Globus pallidus (tissue), 1 donor: Measurements from ENCODE around the gene TP53BP2.
"Not testable (repeated sequence)": the region's sequence is repeated elsewhere in the genome, so short reads cannot be mapped to it uniquely, and the experiment has no call there.

Experiments
- DNase-seq: peaks from one replicate; pipeline ENCODE4 v3.0.0-alpha.2; 2015; ENCODE audit warnings: low spot score

The TP53BP2 gene, protein sequence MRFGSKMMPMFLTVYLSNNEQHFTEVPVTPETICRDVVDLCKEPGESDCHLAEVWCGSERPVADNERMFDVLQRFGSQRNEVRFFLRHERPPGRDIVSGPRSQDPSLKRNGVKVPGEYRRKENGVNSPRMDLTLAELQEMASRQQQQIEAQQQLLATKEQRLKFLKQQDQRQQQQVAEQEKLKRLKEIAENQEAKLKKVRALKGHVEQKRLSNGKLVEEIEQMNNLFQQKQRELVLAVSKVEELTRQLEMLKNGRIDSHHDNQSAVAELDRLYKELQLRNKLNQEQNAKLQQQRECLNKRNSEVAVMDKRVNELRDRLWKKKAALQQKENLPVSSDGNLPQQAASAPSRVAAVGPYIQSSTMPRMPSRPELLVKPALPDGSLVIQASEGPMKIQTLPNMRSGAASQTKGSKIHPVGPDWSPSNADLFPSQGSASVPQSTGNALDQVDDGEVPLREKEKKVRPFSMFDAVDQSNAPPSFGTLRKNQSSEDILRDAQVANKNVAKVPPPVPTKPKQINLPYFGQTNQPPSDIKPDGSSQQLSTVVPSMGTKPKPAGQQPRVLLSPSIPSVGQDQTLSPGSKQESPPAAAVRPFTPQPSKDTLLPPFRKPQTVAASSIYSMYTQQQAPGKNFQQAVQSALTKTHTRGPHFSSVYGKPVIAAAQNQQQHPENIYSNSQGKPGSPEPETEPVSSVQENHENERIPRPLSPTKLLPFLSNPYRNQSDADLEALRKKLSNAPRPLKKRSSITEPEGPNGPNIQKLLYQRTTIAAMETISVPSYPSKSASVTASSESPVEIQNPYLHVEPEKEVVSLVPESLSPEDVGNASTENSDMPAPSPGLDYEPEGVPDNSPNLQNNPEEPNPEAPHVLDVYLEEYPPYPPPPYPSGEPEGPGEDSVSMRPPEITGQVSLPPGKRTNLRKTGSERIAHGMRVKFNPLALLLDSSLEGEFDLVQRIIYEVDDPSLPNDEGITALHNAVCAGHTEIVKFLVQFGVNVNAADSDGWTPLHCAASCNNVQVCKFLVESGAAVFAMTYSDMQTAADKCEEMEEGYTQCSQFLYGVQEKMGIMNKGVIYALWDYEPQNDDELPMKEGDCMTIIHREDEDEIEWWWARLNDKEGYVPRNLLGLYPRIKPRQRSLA

DNA sequence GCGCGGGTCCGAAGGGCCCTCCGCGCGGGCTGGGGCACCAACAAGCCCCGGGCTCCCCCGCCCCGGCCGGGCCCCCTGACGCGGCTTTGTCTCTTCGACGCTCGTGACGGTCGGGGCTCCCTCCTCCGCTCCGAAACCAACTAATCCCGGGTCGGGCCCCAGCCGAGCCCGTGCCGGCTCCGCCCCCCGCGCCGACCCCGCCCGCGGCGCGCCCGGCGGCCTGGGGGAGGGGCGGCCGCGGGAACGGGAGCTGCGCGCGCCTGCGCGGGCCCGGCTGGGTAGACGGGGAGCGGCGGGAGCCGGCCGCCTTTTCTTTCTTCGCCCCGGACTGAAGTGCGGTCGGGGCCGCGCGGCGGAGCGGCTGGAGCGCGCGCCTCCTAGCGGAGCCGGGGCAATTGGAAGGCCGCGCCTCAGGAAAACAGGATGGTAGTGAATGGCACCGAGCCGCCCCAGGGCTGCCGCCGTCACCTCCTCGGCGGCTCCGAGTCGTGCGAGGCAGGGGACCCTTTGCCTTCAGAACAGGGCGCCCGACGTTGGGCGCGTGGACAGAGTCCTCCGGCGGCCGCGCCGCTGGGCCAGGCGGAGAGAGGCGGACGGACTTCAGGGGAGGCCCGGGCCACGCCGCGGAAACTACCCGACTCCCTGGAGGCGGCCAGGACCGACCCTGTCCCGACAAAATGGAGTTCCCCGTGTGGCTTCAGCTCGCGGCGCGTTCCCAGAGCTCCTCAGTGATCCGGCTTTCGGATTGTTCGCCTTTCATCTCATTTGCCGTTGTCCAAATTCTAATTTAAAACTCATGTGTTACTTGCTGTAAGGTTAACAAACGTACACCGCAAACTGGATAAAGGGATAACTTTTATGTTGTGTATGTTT lies at the start of gene TP53BP2:
TSS of gene TP53BP2 (minus strand) at position 138 of the 873 bp plus-strand sequence. CDS start 267 bp downstream, outside the sequence.
- DNase-seq = peak; percentile 90

DNA sequence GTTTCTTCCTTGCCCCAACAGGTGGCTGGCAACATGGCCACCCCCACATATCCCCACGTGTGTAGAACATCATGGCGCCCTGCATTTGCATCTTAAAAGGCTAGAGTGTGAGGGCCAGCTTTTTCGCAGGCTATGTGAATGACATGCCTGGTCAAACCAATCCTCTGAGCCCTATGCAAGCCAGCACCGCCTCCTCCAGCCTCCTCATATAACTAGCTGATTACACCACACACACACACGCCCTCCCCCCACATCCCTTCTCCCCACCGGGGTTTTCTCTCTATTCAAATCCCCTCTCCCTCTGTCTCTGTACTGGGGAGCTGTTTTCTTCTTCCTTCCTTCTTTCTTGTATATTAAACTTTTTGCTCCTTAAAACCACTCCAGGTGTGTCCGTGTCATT lies 44.7 kb upstream of the TP53BP2 start:
- not testable (repeated sequence) for DNase-seq

DNA sequence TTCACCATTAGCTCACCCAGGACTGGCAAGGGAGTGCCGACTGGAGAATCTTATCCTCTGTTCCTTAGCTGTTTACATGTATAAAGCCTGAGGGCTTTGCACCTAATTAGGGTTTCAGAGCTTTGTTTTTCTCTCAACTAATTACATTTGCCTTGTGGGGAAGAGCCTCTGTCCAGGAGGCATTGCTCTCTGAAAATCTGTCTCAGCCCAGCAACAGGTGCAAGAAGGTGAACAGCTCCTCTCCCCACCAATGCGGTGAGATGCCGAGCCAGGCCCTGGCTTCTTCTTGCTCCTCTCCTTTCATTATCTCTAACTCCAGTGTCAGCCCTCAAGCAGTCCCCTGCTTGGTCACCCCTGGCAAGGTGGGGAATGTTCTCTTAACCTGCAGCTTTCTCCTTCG lies 43.6 kb upstream of the TP53BP2 start:
- not testable (repeated sequence) for DNase-seq

DNA sequence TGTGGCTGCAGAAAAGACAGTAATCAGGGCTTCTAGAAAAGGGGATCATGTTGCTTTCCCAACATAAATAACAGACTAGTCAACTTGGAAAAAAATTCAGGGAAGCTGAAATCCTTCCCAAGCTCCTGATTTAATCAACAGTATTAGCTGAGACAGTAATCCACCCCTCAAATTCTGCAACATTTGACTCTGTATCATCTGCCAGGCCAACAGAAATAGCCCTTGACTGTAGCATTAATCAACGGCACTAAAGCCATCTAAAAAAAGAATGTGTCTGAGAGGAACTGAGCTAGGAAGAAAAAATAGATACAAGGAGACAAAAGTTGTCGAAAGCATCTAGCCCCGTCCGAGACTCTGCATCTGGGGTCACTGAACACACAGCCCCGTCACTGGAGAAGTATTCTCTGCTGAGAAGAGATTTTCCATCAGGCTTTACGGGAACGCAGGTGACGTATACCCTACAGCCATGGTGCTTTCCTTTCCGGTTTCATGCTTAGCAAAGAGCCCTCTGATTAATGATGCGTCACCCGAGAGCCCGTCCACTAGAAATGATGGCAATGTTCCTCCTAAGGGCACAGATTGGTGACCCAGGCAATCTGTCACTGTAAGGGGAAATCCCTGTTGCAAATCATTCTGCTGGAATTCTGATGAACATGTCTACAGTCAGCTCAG lies 42.1 kb upstream of the TP53BP2 start:
- no peak for DNase-seq

DNA sequence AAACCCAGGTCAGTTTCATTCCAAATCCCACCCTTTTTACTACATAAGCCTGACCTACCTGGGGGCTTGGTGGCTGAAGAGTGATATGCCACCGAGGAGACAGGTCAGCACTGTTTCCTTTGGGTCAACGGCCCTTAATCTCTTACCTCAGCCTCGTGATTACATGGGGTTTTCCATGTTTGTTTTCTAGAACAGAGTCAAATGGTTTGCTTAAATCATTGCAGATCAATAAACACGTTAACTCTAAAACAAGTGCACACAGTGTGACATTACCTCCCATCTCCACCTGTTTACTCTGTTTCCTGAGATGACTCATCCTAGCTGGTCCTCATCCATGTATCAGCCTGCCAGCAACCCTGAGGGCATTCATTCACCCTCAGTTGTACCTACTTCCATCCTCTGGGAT lies 40.8 kb upstream of the TP53BP2 start:
- no peak for DNase-seq

DNA sequence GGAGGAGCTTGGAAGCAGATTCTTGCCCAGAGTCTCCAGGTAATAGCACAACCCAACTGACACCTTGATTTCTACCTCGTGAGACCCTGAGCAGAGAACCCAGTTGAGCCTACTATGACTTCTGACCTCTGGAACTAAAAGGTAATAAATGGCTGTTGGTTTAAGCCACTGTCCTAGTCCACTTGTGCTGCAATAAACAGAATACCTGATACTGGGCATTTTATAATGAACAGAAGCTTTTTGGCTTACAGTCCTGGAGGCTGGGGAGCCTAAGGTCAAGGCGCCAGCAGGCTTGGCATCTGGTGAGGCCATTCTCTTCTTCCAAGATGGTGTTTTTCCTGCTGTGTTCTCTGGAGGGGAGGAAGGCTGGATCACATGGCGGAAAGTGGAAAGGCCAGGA lies 39.9 kb upstream of the TP53BP2 start:
- no peak for DNase-seq

DNA sequence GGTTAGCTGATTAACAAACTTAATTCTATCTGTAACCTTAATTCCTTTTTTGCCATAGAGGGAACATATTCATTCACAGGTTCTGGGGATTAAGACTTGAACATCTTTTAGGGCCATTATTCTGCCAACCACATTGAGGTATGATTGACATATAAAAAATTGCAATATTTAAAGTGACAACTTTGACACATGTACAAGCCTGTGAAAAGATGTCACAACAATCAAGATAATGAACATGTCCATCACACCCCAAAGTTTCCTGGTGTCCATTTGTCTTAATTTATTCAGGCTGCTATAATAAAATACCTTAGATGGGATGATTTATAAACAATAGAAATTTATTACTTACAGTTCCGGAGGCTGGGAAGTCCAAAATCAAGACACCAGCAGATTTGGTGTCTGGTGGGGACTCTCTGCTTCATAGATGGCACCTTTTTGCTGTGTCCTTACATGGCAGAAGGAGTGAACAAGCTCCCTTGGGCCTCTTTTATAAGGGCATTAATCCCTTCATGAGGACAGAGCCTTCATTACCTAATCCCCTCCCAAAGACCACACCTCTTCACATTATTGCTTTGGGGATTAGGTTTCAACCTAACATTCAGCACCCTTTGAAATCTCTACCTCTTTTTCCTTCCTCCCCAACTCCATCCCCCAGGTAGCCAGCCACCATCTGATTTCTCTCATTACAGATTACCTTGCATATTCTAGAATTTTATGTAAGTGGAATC lies 33.0 kb upstream of the TP53BP2 start:
- no peak for DNase-seq

DNA sequence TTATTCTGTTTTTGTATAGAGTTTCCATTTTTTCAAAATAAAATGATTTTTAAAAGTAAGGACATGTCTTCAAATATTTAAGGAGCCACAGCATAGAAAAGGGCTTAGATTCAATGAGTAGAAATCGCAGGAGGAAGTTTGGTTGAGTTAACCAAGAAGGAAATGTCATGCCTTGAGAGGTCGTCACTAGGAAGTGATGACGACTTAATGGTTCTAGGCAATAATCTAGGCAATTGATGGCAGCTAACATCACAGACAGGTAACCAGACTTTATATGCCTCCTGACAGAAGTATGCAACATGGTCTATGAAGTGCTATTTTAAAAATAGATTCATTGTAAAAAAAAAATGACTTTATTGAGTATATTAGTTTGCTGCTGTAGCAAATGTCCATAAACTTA lies 32.1 kb upstream of the TP53BP2 start:
- DNase-seq = no peak

DNA sequence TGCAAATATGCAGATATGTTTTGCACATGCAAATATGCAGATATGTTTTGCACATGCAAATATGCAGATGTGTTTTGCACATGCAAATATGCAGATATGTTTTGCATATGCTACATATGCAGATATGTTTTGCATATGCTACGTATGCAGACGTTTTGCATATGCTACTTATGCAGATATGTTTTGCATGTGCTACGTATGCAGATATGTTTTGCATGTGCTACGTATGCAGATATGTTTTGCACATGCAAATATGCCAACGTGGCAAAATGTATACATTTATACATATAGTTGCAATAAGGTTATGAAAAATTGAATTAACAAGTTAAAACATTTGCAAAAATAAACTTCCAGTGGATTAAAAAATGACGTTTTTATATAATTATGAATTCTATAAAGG lies 30.8 kb upstream of the TP53BP2 start:
- DNase-seq = no peak

DNA sequence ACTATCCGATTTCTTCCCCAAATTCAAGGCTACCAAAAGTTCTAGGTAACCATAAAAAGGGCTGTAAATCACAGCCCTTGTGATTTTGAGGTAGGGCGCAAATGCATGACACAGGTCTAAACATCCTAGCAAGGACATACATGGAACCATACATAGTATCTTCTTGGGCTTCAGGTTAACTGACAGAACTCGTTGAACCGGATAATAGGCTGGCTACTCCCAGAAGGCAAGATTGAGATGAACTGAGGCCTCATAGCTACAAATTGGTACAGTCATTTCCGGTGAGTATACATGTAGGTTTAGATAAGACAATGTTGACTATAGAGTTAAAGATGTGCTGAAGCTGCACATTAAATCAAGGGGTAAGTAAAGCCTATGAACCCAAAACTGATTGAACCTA lies 27.3 kb upstream of the TP53BP2 start:
- no peak for DNase-seq

DNA sequence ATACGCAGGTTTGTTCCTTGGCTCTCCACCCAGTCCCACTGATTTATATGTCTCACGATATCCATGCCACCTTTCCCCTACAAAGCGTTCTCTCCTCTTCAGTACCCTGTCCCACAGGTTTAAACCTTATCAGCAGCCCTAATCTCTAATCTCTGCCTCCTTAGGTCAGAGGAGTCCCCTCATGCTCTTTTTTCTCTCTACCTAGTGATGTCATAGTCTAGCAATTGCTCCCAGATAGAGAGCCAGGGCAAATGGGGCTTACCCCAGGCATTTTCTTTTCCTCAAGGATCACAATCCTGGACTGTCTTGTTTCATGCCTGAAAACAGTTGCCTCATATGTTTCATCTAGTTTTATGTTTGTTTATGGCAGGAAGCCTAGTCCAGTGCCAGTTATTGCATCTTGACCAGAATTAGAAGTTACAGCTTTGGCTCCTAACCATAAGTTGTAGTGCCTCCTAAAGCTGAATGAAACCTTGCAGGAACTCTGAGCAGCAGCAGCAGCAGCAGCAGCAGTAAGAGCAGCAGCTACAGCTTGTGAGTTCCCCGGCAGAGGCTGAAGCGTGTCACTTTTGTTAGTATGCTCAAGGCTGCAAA lies 26.7 kb upstream of the TP53BP2 start:
- DNase-seq = no peak

DNA sequence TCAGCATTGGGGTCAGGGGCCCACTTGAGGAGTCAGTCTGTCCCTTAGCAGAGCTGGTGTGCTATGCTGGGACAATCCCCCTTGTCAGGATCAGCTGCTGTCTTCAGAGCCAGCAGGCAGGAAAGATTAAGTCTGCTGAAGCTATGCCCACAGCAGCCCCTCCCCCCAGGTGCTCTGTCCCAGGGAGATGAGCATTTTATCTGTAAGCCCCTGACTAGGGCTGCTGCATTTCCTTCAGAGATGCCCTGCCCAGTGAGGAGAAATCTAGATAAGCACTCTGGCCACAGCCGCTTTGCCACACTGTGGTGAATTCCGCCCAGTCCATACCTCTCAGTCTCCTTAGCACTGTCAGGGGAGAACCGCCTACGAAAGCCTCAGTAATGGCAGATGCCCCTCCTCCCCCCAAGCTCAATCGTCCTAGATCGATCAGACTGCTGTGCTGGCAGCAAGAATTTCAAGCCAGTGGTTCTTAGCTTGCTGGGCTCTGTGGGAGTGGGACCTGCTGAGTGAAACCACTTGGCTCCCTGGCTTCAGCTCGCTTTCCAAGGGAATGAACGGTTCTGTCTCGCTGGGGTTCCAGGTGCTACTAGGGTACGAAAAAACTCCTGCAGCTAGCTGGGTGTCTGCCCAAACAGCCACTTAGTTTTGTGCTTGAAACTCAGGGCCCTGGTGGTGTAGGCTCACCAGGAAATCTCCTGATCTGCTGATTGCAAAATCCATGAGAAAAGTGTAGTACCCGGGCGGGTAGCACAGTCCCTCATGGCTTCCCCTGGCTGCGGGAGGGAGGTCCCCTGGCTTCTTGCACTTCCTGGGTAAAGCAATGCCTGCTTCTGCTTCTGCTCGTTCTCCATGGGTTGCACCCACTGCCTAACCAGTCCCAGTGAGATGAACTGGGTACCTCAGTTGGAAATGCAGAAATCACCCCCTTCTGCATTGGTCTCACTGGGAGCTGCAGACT lies 25.1 kb upstream of the TP53BP2 start:
- no peak for DNase-seq

DNA sequence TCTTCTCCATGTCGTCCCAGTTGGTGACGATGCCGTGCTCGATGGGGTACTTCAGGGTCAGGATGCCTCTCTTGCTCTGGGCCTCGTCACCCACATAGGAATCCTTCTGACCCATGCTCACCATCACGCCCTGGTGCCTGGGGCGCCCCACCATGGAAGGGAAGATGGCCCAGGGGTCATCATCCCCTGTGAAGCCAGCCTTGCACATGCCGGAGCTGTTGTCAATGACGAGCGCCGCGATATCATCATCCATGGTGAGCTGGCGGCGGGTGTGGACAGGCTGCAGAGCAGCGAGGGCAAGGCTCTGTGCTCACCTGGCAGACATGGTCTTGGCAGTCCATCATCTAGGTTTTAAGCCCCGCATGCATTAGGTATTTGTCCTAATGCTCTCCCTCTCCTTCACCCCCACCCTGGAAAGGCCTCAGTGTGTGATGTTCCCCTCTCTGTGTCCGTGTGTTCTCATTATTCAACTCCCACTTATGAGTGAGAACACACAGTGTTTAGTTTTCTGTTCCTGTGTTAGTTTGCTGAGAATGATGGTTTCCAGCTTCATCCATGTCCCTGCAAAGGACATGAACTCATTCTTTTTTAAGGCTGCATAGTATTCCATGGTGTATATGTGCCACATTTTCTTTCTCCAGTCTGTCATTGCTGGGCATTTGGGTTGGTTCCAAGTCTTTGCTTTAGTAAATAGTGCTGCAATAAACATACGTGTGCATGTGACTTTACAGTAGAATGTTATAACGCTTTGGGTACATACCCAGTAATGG lies 19.0 kb upstream of the TP53BP2 start:
- DNase-seq = not testable (repeated sequence)

DNA sequence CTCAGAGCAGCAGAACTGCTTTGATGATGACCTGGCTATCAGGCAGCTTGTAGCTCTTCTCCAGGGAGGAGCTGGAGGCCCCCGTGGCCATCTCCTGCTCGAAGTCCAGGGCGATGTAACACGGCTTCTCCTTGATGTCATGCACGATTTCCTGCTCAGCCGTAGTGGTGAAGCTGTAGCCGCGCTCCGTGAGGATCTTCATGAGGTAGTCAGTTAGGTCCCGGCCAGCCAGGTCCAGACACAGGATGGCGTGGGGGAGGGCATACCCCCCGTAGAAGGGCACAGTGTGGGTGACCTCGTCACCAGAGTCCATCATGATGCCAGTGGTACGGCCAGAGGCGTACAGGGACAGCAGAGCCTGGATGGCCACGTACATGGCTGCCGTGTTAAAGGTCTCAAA lies 18.3 kb upstream of the TP53BP2 start:
- no peak for DNase-seq

DNA sequence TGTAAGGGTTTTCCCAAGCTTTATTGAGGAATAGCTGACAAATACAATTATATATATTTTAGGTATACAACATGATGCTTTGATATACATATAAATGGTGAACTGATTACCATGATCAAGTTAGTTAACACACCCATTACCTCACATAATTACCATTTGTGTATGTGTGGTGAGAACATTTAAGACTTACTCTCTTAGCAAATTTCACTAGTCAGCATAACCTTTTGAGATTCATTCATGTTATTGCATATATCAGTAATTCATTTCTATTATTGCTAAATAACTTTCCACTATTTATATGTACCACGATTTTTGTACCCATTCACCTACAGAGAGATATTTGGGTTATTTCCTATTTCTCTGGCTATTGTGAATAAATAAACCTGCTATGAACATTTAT lies 16.2 kb upstream of the TP53BP2 start:
- DNase-seq = no peak

DNA sequence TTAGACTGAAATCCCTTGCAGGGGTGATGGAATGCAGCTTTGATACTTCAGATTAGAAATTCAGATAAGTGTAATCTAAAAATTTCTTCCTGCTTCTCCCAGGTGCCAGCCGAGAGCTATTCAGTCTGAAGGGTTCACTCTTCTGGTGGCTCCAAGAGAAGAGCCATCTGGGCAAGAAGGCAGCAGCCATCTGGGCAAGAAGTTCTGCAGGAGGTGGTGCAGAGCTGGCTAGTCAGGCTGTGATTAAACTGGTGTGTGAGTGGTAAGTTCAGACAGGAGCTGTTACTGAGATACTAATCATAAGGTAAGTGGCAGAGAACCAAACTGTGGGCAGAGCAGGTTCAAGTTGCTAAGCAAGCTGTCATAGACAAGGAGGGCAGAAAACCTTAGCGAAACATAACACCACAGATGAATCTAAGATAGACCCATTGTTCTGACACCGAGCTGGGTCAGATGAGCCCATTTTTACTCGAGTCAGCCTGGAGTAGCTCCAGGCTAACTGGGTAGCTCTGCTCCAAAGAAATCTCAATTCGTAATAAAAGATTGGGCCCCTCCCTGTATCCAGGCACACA lies 14.4 kb upstream of the TP53BP2 start:
- DNase-seq = no peak

DNA sequence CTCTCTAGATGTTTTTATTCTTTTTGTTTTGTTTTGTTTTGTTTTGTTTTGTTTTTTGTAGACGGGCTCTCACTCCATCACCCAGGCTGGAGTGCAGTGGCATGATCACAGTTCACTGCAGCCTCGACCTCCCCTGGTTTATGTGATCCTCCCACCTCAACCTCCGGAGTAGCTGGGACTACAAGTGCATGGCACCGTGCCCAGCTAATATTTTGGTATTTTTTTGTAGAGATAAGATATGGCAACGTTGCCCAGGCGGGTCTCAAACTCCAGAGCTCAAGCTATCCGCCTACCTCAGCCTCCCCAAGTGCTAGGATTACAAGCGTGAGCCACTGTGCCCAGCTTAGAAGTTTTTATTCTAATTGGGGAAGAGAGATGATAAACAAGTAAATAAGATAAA lies 13.3 kb upstream of the TP53BP2 start:
- no peak for DNase-seq

DNA sequence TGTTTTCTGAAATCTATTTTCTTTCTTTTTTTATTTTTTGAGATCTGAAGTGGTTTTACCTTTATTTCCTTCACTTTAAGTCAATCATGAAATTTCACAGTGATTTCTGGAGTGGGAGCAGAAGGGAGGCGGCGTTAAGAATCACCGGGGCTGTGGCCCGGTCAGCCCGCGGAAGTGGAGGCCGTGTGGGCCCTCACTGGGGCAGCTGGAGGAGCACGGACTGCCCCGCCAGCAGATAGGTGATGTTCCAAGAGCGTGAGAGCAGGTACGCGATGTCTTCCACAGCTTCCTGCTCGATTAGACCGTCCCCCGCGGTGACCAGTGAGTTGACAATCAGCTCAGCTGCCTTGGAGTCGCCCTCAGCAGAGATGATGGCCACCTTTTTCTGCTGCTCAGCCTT lies 10.6 kb upstream of the TP53BP2 start:
- no peak for DNase-seq
